Upper lobe of right lung (tissue), 1 donor: ENCODE results near the gene SEMA3B. TPM values are rescaled to one million over a fixed set of nuclear protein-coding genes. Genes with fewer than 3 reads are reported as not detected.

Experiments
- ATAC-seq: fragments of 200-7000 bp; cut with Tn5 transposase; one replicate; pipeline ENCODE4 v1.9.1; 2020; ENCODE audit warnings: mild to moderate bottlenecking, moderate library complexity
- DNase-seq: peaks from one replicate; pipeline ENCODE4 v3.0.0-alpha.2; 2020
- H3K27ac ChIP-seq: fragments of 200-600 bp; one replicate; pipeline ENCODE4 v1.8.0; 2022
- H3K27me3 ChIP-seq: fragments of 200-600 bp; one replicate; pipeline ENCODE4 v1.8.0; 2022; ENCODE audit warnings: mild to moderate bottlenecking
- H3K36me3 ChIP-seq: fragments of 200-600 bp; one replicate; pipeline ENCODE4 v1.8.0; 2022
- H3K4me1 ChIP-seq: fragments of 200-600 bp; one replicate; pipeline ENCODE4 v1.8.0; 2022
- H3K4me3 ChIP-seq: fragments of 200-600 bp; one replicate; pipeline ENCODE4 v1.8.0; 2022; ENCODE audit warnings: mild to moderate bottlenecking
- H3K9me3 ChIP-seq: fragments of 200-600 bp; one replicate; pipeline ENCODE4 v1.8.0; 2022
- intact Hi-C: fragments of 100-400 bp; cut with DNase I; formaldehyde crosslinking; loops from one replicate; pipeline ENCODE4 v1.11.0; 2022
- total RNA-seq: library from RNA; stranded (reverse); fragmentation: NEBNext Ultra II Directional; extraction: Animal tissue kit (Norgen Biotek cat#: 25700); gene quantifications from one replicate; pipeline ENCODE4 v1.2.1, GENCODE V29; 2021
- TF ChIP-seq, protein P1 (sequence below): fragments of 200-600 bp; IDR thresholded peaks from one replicate; pipeline ENCODE4 v1.8.0; 2022; ENCODE audit warnings: antibody characterized with exemption
- donor health status: DM: no; HTN: yes; CAD: no; lungs with severe emphysema.

Gene SEMA3B
- total RNA-seq, 1 donor from 2014 or later: 120 TPM

DNA sequence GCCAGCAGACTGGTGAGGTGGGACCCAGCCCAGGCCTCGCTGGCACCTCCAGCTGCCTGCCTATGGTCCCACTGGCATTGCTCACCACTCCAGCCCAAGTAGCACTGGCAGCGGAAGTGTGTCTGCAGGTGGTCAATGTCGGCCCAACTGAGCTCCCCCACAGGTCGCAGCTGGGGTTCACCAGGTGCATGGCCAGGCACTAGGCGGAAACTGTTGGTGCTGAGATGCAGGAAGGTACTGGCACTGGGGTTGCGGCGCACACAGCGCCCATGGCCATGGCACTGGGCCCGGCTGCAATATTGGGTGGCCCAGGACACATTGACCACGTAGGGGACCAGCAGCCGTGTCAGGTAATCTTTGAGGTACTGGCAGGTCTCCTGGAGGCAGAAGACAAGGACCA is 49.2 kb downstream of the SEMA3B start:
- Histone ChIP-seq H3K4me1 (peaks cover 62% of the 10 kb centered on the region), H3K4me3 (peak overlapping the region; percentile 66), H3K27ac (peak overlapping the region; percentile 79), H3K27me3 (no peaks in the 10 kb centered on the region), H3K36me3 (peaks cover 33% of the 10 kb centered on the region), H3K9me3 (no peaks in the 10 kb centered on the region)
- ATAC-seq: no peak
- TF ChIP-seq, protein P1, sequence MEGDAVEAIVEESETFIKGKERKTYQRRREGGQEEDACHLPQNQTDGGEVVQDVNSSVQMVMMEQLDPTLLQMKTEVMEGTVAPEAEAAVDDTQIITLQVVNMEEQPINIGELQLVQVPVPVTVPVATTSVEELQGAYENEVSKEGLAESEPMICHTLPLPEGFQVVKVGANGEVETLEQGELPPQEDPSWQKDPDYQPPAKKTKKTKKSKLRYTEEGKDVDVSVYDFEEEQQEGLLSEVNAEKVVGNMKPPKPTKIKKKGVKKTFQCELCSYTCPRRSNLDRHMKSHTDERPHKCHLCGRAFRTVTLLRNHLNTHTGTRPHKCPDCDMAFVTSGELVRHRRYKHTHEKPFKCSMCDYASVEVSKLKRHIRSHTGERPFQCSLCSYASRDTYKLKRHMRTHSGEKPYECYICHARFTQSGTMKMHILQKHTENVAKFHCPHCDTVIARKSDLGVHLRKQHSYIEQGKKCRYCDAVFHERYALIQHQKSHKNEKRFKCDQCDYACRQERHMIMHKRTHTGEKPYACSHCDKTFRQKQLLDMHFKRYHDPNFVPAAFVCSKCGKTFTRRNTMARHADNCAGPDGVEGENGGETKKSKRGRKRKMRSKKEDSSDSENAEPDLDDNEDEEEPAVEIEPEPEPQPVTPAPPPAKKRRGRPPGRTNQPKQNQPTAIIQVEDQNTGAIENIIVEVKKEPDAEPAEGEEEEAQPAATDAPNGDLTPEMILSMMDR: no peak
- intact Hi-C loops: no loop called here
- no peak for DNase-seq

DNA sequence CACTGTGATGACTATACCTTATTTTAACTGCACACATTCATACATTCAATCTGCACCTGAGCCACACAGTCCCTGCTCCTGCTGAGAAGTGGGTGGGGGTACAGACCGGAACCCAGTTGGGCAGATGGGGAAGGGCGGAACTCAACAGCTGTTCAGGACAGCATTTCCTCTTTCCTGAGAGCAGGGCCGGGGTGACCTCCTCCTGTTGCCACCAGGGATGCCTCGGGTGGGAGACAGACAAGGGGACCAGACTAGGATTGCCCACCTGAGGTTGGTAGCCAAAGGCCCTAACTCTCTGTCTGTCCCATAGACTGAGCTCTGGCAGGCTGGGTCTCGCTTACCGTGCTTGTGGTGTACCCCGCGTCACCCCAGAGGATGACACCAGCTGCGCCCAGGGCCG is 49.7 kb downstream of the SEMA3B start:
- Histone ChIP-seq H3K27me3 (no peaks in the 10 kb centered on the region), H3K9me3 (no peaks in the 10 kb centered on the region), H3K36me3 (peaks cover 33% of the 10 kb centered on the region), H3K4me3 (peak overlapping the region; percentile 66), H3K4me1 (peaks cover 64% of the 10 kb centered on the region), H3K27ac (peak overlapping the region; percentile 98)
- TF ChIP-seq, protein P1: no peak
- no peak for ATAC-seq
- intact Hi-C loops: no loop called here
- DNase-seq: no peak

DNA sequence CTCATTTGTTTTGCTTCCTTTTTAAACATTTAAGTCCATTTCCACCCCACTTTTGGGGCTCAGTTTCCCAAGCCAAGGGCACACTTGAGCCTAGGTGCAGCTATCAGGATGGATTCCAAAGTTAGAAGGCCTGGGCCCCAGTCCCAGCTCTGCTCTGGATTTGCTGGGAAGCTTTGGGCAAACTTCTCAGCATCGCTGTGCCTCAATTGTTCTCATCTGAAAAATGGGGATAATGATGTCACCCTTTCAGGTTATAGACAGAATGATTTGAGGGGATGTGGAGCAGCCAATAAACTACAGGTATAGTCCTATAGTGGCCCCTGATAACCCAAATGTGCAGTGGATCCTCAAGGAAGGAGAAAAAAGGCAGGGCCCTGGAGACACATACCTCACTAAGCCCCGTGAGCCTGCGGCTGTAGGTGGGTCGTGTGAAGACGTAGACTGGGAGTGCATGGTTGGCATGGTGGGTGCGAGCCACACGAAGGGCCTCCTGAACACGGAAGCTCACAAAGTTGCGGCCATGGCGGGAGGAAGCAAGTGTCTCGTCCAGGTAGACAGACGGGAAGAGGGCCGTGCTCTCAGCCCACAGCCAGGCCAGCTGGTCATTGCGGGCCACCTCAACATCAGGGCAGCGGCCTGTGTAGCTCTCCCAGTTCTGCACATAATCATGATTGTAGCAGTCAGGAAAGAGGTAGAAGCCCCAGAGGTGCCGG is 50.4 kb downstream of the SEMA3B start:
- intact Hi-C loops: no loop called here
- Histone ChIP-seq H3K9me3 (no peaks in the 10 kb centered on the region), H3K4me3 (peak overlapping the region; percentile 66), H3K4me1 (peaks cover 70% of the 10 kb centered on the region), H3K27me3 (no peaks in the 10 kb centered on the region), H3K27ac (peak overlapping the region; percentile 98), H3K36me3 (peaks cover 33% of the 10 kb centered on the region)
- ATAC-seq (no peak), DNase-seq (no peak)
- TF ChIP-seq, protein P1: no peak

DNA sequence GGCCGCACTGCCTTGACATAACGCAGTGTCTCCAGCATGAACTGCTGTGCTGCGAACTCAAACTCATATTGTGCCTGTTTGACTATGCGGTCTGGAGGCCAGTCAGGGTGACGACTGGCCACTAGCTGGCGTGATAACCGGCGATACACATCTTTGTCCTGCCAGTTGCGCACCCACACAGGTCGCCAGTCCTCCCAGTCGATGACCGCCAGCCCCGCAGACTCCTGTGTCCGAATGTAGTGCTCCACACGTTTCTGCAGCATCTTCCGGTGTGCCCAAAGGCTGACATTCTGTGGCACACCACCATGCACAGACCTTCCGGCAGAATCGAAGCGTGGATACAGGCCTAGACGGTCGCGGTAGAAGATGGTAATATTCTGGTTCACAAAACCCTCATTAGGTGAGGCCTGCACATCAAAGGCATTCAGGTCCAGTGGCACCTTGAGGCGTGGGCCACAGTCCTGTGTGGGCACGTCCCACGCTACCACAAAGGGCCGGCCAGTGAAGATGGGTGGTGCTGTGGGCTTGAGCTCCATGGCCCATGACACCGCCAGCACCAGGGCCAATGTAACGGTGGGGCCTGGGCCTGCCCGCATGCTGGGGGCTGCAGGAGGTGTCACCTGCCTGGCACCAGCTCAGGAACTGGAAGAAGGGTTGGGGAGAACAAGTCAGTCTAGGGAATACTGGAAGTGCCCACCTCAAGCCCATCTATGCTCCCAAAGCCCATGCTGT is 51.1 kb downstream of the SEMA3B start:
- no peak for ATAC-seq
- Histone ChIP-seq H3K9me3 (no peaks in the 10 kb centered on the region), H3K4me1 (peaks cover 76% of the 10 kb centered on the region), H3K36me3 (peaks cover 33% of the 10 kb centered on the region), H3K27ac (peak overlapping the region; percentile 98), H3K4me3 (peak overlapping the region; percentile 66), H3K27me3 (no peaks in the 10 kb centered on the region)
- DNase-seq: no peak
- intact Hi-C loops: no loop called here
- TF ChIP-seq, protein P1: no peak

DNA sequence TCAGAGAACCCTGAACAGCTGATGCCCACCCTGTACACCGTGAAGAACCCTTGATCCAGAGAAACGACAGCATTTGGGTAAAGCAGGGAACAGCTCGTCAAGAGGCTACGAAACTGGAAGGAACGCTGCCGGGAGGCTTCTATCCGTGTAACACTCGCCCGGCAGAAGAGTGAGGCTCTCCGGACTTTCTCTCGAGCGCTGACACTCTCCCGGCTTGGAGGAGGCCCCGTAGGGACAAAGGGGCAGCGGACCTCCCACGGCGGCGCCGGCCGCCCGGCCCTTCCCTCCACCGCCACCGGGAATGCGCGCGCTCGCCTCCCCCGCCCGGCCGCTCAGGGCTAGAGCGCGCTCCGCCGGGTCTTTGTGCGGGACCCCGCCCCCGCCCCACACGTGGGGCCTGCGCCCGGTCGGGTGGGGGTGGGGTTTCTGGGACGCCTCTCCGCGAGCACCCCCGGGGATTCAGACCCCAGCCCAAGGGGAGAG is 51.9 kb downstream of the SEMA3B start:
- H3K36me3 ChIP-seq: peaks cover 39% of the 10 kb centered on the region
- TF ChIP-seq, protein P1: no peak
- DNase-seq (peak; percentile 92), ATAC-seq (peak; percentile 66)
- peaks cover 72% of the 10 kb centered on the region for H3K4me1 ChIP-seq
- peak overlapping the region; percentile 66 for H3K4me3 ChIP-seq
- intact Hi-C loops: no loop called here
- no peaks in the 10 kb centered on the region for H3K27me3 ChIP-seq
- peak overlapping the region; percentile 98 for H3K27ac ChIP-seq
- no peaks in the 10 kb centered on the region for H3K9me3 ChIP-seq
